Measurements from ENCODE around the gene ITIH6.

The ITIH6 gene

DNA sequence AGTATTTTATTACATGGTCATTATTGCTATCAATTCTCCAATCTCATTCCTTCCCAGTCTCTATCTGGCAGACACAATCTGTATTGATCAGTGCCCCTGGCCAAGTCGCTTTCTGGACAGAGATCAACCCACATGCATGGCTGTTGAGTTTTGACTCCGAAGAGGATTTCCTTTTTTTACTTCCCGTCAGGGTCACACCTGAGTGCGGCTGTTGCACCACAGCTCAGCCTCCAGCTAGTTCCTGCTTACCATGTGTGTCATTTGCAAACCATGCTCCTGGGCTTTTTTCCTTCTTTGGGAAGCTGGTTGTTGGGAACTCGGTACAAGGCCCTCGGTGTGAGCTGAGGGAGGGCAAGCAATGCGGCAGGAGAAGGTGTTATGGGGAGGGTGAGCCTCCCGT, 21.1 kb upstream of the ITIH6 start:
- Histone ChIP-seq H3K4me3 (replicated peaks; ENCODE audit: low read depth, low read length) (no peak overlapping the region), H3K36me3 (ENCODE audit: control insufficient read depth, insufficient read depth, low read length) (no peaks in the 10 kb centered on the region), H3K27me3 (replicated peaks; ENCODE audit: control insufficient read depth, insufficient read depth, low read length) (no peaks in the 10 kb centered on the region)
- TF ChIP-seq, protein P1, sequence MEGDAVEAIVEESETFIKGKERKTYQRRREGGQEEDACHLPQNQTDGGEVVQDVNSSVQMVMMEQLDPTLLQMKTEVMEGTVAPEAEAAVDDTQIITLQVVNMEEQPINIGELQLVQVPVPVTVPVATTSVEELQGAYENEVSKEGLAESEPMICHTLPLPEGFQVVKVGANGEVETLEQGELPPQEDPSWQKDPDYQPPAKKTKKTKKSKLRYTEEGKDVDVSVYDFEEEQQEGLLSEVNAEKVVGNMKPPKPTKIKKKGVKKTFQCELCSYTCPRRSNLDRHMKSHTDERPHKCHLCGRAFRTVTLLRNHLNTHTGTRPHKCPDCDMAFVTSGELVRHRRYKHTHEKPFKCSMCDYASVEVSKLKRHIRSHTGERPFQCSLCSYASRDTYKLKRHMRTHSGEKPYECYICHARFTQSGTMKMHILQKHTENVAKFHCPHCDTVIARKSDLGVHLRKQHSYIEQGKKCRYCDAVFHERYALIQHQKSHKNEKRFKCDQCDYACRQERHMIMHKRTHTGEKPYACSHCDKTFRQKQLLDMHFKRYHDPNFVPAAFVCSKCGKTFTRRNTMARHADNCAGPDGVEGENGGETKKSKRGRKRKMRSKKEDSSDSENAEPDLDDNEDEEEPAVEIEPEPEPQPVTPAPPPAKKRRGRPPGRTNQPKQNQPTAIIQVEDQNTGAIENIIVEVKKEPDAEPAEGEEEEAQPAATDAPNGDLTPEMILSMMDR (IDR thresholded peaks at IDR 0.05; ENCODE audit: insufficient read depth, low read length, poor library complexity, severe bottlenecking): no peak
- no peak for DNase-seq (ENCODE audit: extremely low read depth, insufficient read length)

DNA sequence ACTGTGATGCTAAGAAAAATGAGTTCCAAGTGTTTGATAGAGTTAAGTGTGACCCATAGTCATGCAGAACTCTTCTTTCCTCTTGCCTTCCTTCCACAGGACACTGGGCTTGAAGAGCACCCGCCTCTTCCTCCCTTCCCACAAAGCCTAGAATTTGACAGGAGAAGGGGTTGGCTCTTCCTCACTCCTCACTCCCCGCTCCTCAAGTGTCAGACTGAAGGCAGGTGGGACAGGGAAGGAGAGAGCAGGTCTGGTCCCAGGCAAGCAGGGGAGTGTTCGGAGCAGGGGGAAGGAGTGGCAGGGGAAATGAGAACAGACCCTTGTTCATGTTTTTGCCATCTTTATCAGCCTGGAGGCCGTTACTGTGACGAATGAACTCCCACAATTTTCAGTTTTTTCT, 20.2 kb upstream of the ITIH6 start:
- Histone ChIP-seq H3K36me3 (ENCODE audit: control insufficient read depth, insufficient read depth, low read length) (no peaks in the 10 kb centered on the region), H3K4me3 (replicated peaks; ENCODE audit: low read depth, low read length) (no peak overlapping the region), H3K27me3 (replicated peaks; ENCODE audit: control insufficient read depth, insufficient read depth, low read length) (no peaks in the 10 kb centered on the region)
- TF ChIP-seq, protein P1 (IDR thresholded peaks at IDR 0.05; ENCODE audit: insufficient read depth, low read length, poor library complexity, severe bottlenecking): no peak
- no peak for DNase-seq (ENCODE audit: extremely low read depth, insufficient read length)

GRCh38 chrX:54817220-54817820, 19.3 kb upstream of the ITIH6 start:
- no peak overlapping the region for H3K4me3 ChIP-seq (replicated peaks; ENCODE audit: low read depth, low read length)
- TF ChIP-seq, protein P1 (IDR thresholded peaks at IDR 0.05; ENCODE audit: insufficient read depth, low read length, poor library complexity, severe bottlenecking): no peak
- H3K36me3 ChIP-seq (ENCODE audit: control insufficient read depth, insufficient read depth, low read length): no peaks in the 10 kb centered on the region
- no peak for DNase-seq (ENCODE audit: extremely low read depth, insufficient read length)
- H3K27me3 ChIP-seq (replicated peaks; ENCODE audit: control insufficient read depth, insufficient read depth, low read length): no peaks in the 10 kb centered on the region

GRCh38 chrX:54812306-54812705, 14.3 kb upstream of the ITIH6 start:
- H3K4me3 ChIP-seq (replicated peaks; ENCODE audit: low read depth, low read length): no peak overlapping the region
- TF ChIP-seq, protein P1 (IDR thresholded peaks at IDR 0.05; ENCODE audit: insufficient read depth, low read length, poor library complexity, severe bottlenecking): no peak
- no peaks in the 10 kb centered on the region for H3K27me3 ChIP-seq (replicated peaks; ENCODE audit: control insufficient read depth, insufficient read depth, low read length)
- no peak for DNase-seq (ENCODE audit: extremely low read depth, insufficient read length)
- peaks cover 1% of the 10 kb centered on the region; the same call in 1 of the 2 replicates for H3K36me3 ChIP-seq (ENCODE audit: control insufficient read depth, insufficient read depth, low read length)

- TF ChIP-seq, protein P1 (IDR thresholded peaks at IDR 0.05; ENCODE audit: insufficient read depth, low read length, poor library complexity, severe bottlenecking): no peak
- no peak overlapping the region for H3K4me3 ChIP-seq (replicated peaks; ENCODE audit: low read depth, low read length)
- peaks cover 1% of the 10 kb centered on the region; the same call in 1 of the 2 replicates for H3K36me3 ChIP-seq (ENCODE audit: control insufficient read depth, insufficient read depth, low read length)
- H3K27me3 ChIP-seq (replicated peaks; ENCODE audit: control insufficient read depth, insufficient read depth, low read length): no peaks in the 10 kb centered on the region
- no peak for DNase-seq (ENCODE audit: extremely low read depth, insufficient read length)
Measured at GRCh38 chrX:54811301-54811885, 13.3 kb upstream of the ITIH6 start.
